Nephron (organoid): ENCODE data around the gene OMP.
A peak's percentile ranks its signal among the peaks of the same experiment; 100 is the strongest.

ENCODE experiments used
- H3K27ac Mint-ChIP-seq, 3 experiments: 2 replicates each; pipeline ENCODE4 v1.8.0; 2020; ENCODE audit warnings: mixed read lengths in 3 of 3, mild to moderate bottlenecking in 2 of 3, moderate library complexity in 1 of 3
- H3K27me3 Mint-ChIP-seq: 2 replicates; pipeline ENCODE4 v1.8.0; 2021; ENCODE audit warnings: low read depth, mild to moderate bottlenecking, moderate library complexity, mixed read lengths
- H3K36me3 Mint-ChIP-seq: 2 replicates; pipeline ENCODE4 v1.8.0; 2020; ENCODE audit warnings: low read depth, mixed read lengths
- H3K4me1 Mint-ChIP-seq: 2 replicates; pipeline ENCODE4 v1.8.0; 2020; ENCODE audit warnings: mixed read lengths
- H3K4me3 Mint-ChIP-seq, 3 experiments: 2 replicates each; pipeline ENCODE4 v1.8.0; 2020; ENCODE audit warnings: mild to moderate bottlenecking in 3 of 3, mixed read lengths in 3 of 3, moderate library complexity in 2 of 3
- H3K9me3 Mint-ChIP-seq: 2 replicates; pipeline ENCODE4 v1.8.0; 2020; ENCODE audit warnings: mixed read lengths
- TF ChIP-seq, protein P1 (sequence below), 3 experiments: fragments of 200-600 bp; sonication (generic); IDR thresholded peaks; one replicate each; pipeline ENCODE4 v1.5.0; 2021; ENCODE audit warnings: antibody characterized with exemption in 3 of 3; ENCODE audit not compliant: unreplicated experiment in 3 of 3

Gene OMP

GRCh38 chr11:77126156-77126775 is 23.6 kb downstream of the OMP start:
- peak overlapping the region in 2 of 3 experiments; percentile 12 to 34 for H3K27ac Mint-ChIP-seq
- H3K36me3 Mint-ChIP-seq = peaks cover 8% of the 10 kb centered on the region
- TF ChIP-seq, protein P1, sequence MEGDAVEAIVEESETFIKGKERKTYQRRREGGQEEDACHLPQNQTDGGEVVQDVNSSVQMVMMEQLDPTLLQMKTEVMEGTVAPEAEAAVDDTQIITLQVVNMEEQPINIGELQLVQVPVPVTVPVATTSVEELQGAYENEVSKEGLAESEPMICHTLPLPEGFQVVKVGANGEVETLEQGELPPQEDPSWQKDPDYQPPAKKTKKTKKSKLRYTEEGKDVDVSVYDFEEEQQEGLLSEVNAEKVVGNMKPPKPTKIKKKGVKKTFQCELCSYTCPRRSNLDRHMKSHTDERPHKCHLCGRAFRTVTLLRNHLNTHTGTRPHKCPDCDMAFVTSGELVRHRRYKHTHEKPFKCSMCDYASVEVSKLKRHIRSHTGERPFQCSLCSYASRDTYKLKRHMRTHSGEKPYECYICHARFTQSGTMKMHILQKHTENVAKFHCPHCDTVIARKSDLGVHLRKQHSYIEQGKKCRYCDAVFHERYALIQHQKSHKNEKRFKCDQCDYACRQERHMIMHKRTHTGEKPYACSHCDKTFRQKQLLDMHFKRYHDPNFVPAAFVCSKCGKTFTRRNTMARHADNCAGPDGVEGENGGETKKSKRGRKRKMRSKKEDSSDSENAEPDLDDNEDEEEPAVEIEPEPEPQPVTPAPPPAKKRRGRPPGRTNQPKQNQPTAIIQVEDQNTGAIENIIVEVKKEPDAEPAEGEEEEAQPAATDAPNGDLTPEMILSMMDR (IDR thresholded peaks at IDR 0.05; ENCODE audit: unreplicated experiment in 3 of 3) = no peak
- H3K4me1 Mint-ChIP-seq = peaks cover 37% of the 10 kb centered on the region
- no peaks in the 10 kb centered on the region for H3K9me3 Mint-ChIP-seq
- H3K27me3 Mint-ChIP-seq = peaks cover 15% of the 10 kb centered on the region
- H3K4me3 Mint-ChIP-seq = peak overlapping the region; percentile 57 to 59 (median 57)

DNA sequence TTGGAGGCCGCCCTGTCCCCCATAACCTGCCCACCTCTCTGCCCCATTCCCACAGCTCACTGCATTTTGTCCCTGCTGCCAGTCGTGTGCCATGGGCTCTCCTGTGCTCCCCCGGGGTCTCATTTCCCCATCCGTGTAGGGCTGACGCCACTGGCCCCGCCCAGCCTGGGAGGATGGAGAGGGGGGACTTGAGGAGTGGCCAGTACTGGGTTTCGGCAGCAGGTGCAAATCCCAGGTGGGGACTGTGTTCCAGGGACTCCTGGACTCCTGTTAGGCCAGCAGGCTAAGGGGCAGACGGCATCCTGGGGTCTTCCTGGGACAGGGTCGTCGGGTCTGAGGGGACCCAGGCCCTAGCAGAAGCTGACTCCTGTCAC is 24.2 kb downstream of the OMP start:
- Mint-ChIP-seq H3K27me3 (peaks cover 15% of the 10 kb centered on the region), H3K27ac (no peak overlapping the region), H3K4me1 (peaks cover 40% of the 10 kb centered on the region), H3K36me3 (peaks cover 8% of the 10 kb centered on the region), H3K4me3 (peak overlapping the region; percentile 57 to 80 (median 58)), H3K9me3 (no peaks in the 10 kb centered on the region)
- TF ChIP-seq, protein P1 (IDR thresholded peaks at IDR 0.05; ENCODE audit: unreplicated experiment in 3 of 3) = no peak

DNA sequence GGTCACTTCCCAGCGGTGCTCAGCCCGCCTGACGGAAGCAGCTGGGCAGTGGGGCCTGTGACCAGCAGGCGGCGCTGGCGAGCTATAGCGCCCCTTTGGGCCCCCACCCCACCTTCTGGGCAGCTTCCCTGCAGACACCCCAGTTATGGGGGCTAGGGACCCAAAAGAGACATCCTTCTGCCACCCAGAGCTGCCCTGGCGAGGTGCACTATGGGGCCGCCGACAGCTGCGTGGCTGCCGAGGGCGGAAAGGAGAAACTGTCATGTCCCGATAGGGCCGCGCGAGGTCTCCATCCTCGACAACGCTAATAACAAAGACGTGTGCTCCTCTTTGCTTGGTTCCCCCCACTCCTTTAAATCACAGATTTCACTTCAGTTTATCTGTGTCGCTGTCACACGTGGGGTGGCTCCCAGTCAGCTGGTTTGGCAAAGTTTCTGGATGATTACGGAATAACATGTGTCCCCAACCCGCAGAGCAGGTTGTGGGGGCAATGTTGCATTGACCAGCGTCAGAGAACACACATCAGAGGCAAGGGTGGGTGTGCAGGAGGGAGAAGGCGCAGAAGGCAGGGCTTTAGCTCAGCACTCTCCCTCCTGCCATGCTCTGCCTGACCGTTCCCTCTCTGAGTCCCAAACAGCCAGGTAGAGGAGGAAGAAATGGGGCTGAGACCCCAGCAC is 24.7 kb downstream of the OMP start:
- peaks cover 43% of the 10 kb centered on the region for H3K4me1 Mint-ChIP-seq
- no peaks in the 10 kb centered on the region for H3K9me3 Mint-ChIP-seq
- peaks cover 8% of the 10 kb centered on the region for H3K36me3 Mint-ChIP-seq
- H3K27ac Mint-ChIP-seq = peak overlapping the region; percentile 38 to 83 (median 41)
- TF ChIP-seq, protein P1 (IDR thresholded peaks at IDR 0.05; ENCODE audit: unreplicated experiment in 3 of 3) = peak; percentile 100
- H3K27me3 Mint-ChIP-seq = peaks cover 18% of the 10 kb centered on the region
- peak overlapping the region; percentile 58 to 83 (median 80) for H3K4me3 Mint-ChIP-seq

DNA sequence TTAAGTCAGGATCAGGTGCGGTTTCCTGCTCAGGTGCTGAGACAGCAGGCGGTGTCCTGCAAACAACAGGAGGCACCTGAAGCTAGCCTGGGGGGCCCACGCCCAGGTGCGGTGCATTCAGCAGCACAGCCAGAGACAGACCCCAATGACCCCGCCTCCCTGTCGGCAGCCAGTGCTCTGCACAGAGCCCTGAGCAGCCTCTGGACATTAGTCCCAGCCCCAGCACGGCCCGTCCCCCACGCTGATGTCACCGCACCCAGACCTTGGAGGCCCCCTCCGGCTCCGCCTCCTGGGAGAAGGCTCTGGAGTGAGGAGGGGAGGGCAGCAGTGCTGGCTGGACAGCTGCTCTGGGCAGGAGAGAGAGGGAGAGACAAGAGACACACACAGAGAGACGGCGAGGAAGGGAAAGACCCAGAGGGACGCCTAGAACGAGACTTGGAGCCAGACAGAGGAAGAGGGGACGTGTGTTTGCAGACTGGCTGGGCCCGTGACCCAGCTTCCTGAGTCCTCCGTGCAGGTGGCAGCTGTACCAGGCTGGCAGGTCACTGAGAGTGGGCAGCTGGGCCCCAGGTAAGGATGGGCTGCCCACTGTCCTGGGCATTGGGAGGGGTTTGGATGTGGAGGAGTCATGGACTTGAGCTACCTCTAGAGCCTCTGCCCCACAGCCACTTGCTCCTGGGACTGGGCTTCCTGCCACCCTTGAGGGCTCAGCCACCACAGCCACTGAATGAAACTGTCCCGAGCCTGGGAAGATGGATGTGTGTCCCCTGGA is 25.5 kb downstream of the OMP start, which contains the start of gene MYO7A:
Gene MYO7A (plus strand): TSS at position 327 of the 772 bp plus-strand sequence. CDS start 2,389 bp downstream, outside the sequence.
- peaks cover 18% of the 10 kb centered on the region for H3K27me3 Mint-ChIP-seq
- H3K36me3 Mint-ChIP-seq = peaks cover 8% of the 10 kb centered on the region
- no peaks in the 10 kb centered on the region for H3K9me3 Mint-ChIP-seq
- H3K27ac Mint-ChIP-seq = peak within 1 kb of the TSS; percentile 38 to 83 (median 53)
- TF ChIP-seq, protein P1 (IDR thresholded peaks at IDR 0.05; ENCODE audit: unreplicated experiment in 3 of 3) = no peak
- H3K4me3 Mint-ChIP-seq = peak within 1 kb of the TSS; percentile 58 to 83 (median 80)
- H3K4me1 Mint-ChIP-seq = peaks cover 43% of the 10 kb centered on the region

GRCh38 chr11:77129069-77129841 is 26.6 kb downstream of the OMP start:
- TF ChIP-seq, protein P1 (IDR thresholded peaks at IDR 0.05; ENCODE audit: unreplicated experiment in 3 of 3) = no peak
- H3K9me3 Mint-ChIP-seq = no peaks in the 10 kb centered on the region
- peak overlapping the region in 2 of 3 experiments; percentile 29 to 66 for H3K4me3 Mint-ChIP-seq
- H3K27ac Mint-ChIP-seq = no peak overlapping the region
- peaks cover 13% of the 10 kb centered on the region for H3K27me3 Mint-ChIP-seq
- peaks cover 43% of the 10 kb centered on the region for H3K4me1 Mint-ChIP-seq
- peaks cover 2% of the 10 kb centered on the region for H3K36me3 Mint-ChIP-seq
